Central memory CD8-positive, alpha-beta T cell (primary cell): ENCODE results near the gene CEPT1.
A peak's percentile ranks its signal among the peaks of the same experiment; 100 is the strongest.
"Not testable (repeated sequence)": the region's sequence is repeated elsewhere in the genome, so short reads cannot be mapped to it uniquely, and the experiment has no call there.

ENCODE experiments used
- ATAC-seq: fragments of 150-1000 bp; cut with Tn5 transposase; replicated peaks from 2 replicates; pipeline ENCODE4 v1.10.0; 2022; ENCODE audit warnings: mild to moderate bottlenecking, moderate FRiP score, moderate number of reproducible peaks; ENCODE audit not compliant: poor library complexity, severe bottlenecking; ENCODE audit errors: extremely low read depth
- DNase-seq, 2 donors: peaks; one replicate each; pipeline ENCODE4 v3.0.0; 2021; ENCODE audit warnings: low spot score in 2 of 2
- H3K27ac Mint-ChIP-seq: one replicate; pipeline ENCODE4 v1.8.0; 2022; ENCODE audit warnings: low read depth, mild to moderate bottlenecking, moderate library complexity, mixed read lengths
- H3K27me3 Mint-ChIP-seq: one replicate; pipeline ENCODE4 v1.8.0; 2022; ENCODE audit warnings: mixed read lengths
- H3K36me3 Mint-ChIP-seq: one replicate; pipeline ENCODE4 v1.8.0; 2022; ENCODE audit warnings: mild to moderate bottlenecking, moderate library complexity, mixed read lengths; ENCODE audit not compliant: insufficient read depth
- H3K4me1 Mint-ChIP-seq: one replicate; pipeline ENCODE4 v1.8.0; 2022; ENCODE audit warnings: mixed read lengths
- H3K4me3 Mint-ChIP-seq: one replicate; pipeline ENCODE4 v1.8.0; 2022; ENCODE audit warnings: mild to moderate bottlenecking, moderate library complexity, mixed read lengths
- H3K9me3 Mint-ChIP-seq: one replicate; pipeline ENCODE4 v1.8.0; 2022; ENCODE audit warnings: mixed read lengths

CEPT1 gene

DNA sequence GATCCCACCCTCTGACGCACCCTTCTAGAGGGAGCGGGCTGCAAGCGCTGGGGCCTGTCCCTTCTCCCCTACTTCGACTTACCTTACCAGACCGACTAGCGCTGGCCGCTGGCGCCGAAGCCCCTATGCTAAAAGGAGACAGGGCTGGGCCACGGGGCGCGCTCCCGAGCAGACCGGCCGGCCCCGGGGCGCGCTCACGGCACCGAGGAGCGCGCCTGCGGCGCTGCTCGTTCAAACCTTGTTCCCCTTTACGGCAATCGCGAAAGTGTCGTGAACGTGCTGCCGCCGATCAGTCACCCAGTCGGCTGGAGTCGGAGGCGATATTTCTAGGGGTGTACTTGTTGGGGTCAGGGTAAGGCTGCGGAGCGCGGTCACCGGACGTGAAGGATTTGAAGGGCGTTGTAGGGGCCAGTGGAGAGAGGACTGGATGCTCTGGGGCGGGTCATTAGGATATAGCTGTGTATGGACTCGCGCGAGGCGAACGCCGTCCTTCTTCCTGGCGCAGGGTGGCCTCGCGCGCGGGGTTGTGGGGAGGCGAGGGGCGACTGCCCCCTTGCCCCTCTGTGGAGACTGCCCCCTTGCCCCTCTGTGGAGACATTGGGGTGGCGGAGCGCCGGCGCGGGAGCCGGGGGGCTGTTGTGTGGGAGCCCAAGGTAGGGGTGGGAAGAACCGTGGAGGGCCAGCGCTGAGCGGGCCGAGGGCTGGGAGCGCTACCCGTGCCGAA lies at the start of gene CEPT1, which contains the start of gene DRAM2:
Gene CEPT1, plus strand, starts transcription at position 268 of the 724 bp plus-strand sequence. CDS start 7,492 bp downstream, outside the sequence.
Gene DRAM2, minus strand, starts transcription at position 138 of the 724 bp plus-strand sequence. CDS start 8,539 bp downstream, outside the sequence.
- no peaks in the 10 kb centered on the region for H3K27me3 Mint-ChIP-seq
- peak; percentile 75 for ATAC-seq
- peak within 1 kb of the TSS; percentile 94 for H3K4me3 Mint-ChIP-seq
- no peaks in the 10 kb centered on the region for H3K9me3 Mint-ChIP-seq
- peak within 1 kb of the TSS; percentile 97 for H3K27ac Mint-ChIP-seq
- DNase-seq = peak; percentile 85 to 86
- peaks cover 23% of the 10 kb centered on the region for H3K36me3 Mint-ChIP-seq
- peaks cover 45% of the 10 kb centered on the region for H3K4me1 Mint-ChIP-seq

GRCh38 chr1:111095421-111095820 lies 44.6 kb upstream of the CEPT1 start:
- not testable (repeated sequence) for H3K4me3 Mint-ChIP-seq, H3K27ac Mint-ChIP-seq, ATAC-seq, DNase-seq, H3K36me3 Mint-ChIP-seq, H3K4me1 Mint-ChIP-seq
- Mint-ChIP-seq H3K9me3 (peaks cover 11% of the 10 kb centered on the region), H3K27me3 (peaks cover 16% of the 10 kb centered on the region)

DNA sequence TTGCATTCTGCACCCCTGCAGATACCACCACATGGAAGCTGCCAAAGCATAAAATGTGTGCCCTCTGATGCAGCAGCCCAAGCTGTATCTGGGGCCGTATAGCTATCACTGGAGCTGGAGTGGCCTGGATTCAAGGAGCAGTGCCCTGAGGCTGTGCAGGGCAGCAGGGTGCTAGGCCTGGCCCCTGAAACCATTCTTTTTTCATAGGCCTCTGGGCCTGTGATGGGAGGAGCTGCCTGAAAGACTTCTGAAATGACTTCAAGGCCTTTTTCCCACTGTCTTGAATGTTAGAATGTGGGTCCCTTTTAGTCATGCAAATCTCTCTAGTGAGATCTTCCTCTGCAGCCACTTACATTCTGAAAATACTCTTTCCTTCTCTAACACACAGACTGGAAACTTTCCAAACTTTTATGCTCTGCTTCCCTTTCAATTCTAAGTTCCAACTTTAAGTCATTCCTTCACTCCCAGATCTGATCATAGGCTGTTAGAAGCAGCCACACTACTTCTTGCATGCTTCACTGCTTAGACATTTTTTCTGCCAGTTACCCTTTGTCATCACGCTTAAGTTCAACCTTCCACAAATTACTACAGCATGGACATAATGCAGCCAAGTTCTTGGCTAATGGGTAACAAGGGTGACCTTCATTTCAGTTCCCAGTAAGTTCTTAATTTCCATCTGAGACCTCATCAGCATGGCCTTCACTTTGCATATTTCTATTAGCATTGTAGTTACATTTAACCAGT lies 42.5 kb upstream of the CEPT1 start:
- Mint-ChIP-seq H3K9me3 (peaks cover 11% of the 10 kb centered on the region), H3K27me3 (peaks cover 8% of the 10 kb centered on the region), H3K36me3 (no peaks in the 10 kb centered on the region), H3K4me3 (no peak overlapping the region), H3K27ac (no peak overlapping the region), H3K4me1 (no peaks in the 10 kb centered on the region)
- DNase-seq (no peak), ATAC-seq (no peak)

GRCh38 chr1:111099289-111099688 lies 40.7 kb upstream of the CEPT1 start:
- H3K36me3 Mint-ChIP-seq = no peaks in the 10 kb centered on the region
- H3K27ac Mint-ChIP-seq = no peak overlapping the region
- DNase-seq (no peak), ATAC-seq (no peak)
- H3K4me1 Mint-ChIP-seq = no peaks in the 10 kb centered on the region
- H3K27me3 Mint-ChIP-seq = no peaks in the 10 kb centered on the region
- no peak overlapping the region for H3K4me3 Mint-ChIP-seq
- H3K9me3 Mint-ChIP-seq = peaks cover 11% of the 10 kb centered on the region

DNA sequence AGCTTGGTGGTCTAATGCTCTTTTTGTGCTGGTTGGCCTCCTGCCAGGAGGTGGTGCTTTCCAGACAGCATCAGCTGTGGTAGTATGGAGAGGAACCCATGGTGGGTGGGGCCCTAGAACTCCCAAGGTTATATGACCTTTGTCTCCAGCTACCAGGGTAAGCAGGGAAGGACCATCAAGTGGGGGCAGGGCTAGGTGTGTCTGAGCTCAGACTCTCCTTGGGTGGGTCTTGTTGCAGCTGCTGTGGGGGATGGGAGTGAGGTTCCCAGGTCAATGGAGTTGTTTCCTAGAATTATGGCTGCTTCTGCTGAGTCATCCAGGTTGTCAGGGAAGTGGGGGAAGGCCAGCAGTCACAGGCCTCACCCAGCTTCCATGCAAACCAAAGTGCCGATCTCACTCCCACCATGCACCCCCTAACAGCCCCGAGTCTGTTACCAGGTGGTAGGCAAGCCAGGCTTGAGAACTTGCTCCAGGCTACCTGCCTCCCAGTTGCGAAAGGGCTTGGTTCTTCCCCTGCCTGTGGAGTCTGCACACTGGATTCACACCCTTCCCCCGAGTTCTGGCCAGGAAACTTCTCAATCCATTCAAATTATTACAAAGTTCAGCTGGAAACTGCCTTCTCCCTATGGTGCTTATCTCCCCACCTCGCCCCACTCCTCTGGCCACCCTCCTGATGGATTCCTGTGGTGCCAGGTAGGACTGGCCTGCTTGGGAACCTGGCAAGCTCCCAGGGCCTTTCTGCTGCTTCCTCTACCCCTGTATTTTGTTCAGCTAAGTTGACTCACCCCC lies 38.0 kb upstream of the CEPT1 start:
- H3K36me3 Mint-ChIP-seq = no peaks in the 10 kb centered on the region
- ATAC-seq = no peak
- DNase-seq = no peak
- no peaks in the 10 kb centered on the region for H3K4me1 Mint-ChIP-seq
- H3K27ac Mint-ChIP-seq = no peak overlapping the region
- peaks cover 6% of the 10 kb centered on the region for H3K27me3 Mint-ChIP-seq
- peaks cover 11% of the 10 kb centered on the region for H3K9me3 Mint-ChIP-seq
- no peak overlapping the region for H3K4me3 Mint-ChIP-seq

DNA sequence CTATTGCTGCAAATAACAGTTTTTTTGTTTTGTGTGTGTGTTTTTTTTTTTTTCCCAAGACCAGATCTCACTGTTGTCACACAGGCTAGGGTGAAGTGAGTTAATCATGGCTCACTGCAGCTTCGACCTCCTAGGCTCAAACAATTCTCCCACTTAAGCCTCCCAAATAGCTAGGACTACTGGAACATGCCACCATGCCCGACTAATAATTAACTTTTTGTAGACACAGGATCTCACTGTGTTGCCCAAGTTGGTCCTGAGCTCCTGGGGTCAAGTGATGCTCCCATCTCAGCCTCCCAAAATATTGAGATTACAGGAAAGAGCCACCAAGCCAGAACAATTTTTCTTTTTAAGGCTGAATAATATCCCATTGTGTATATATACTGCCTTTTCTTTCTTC lies 35.0 kb upstream of the CEPT1 start:
- peaks cover 8% of the 10 kb centered on the region for H3K9me3 Mint-ChIP-seq
- H3K27me3 Mint-ChIP-seq = peaks cover 10% of the 10 kb centered on the region
- H3K4me3 Mint-ChIP-seq = no peak overlapping the region
- no peak for ATAC-seq
- H3K36me3 Mint-ChIP-seq = no peaks in the 10 kb centered on the region
- no peak overlapping the region for H3K27ac Mint-ChIP-seq
- no peaks in the 10 kb centered on the region for H3K4me1 Mint-ChIP-seq
- DNase-seq = no peak

DNA sequence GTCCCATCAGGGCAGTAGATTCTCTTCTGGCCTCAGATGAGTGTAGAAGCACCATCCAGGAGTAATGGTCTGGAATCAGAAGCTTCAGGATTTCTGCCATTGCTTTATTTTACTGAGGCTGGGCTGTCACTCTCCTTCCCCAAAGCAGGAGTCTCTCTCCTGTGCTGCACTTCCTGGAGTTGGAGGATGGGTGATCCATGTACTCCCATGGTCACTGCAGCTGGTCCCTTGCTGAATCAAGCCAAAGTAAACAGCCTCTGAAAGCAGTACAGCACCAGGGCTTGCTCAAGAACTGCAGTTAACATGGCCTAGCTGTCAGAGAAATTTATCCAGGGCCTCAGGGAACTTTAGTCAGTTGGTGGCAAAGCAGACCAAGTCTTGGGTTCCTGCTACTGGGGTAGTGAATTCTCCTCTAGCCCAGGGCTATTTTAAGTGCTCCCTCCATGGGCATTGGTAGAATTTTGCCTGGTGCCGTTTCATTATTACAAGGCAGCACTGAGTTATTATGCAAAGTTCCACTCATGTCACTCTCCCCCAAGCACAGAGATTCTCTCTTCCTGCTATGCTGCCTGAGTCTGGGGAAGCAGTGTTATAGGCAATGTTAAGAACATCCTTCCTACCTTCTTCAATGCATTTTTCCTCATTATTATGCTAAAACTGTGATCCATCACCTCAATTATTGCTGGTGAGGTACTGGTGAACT lies 29.7 kb upstream of the CEPT1 start:
- Mint-ChIP-seq H3K4me1 (no peaks in the 10 kb centered on the region), H3K4me3 (no peak overlapping the region), H3K27me3 (peaks cover 10% of the 10 kb centered on the region), H3K9me3 (peaks cover 8% of the 10 kb centered on the region), H3K27ac (no peak overlapping the region), H3K36me3 (peaks cover 7% of the 10 kb centered on the region)
- no peak for ATAC-seq
- no peak for DNase-seq

- H3K9me3 Mint-ChIP-seq = no peaks in the 10 kb centered on the region
- H3K4me1 Mint-ChIP-seq = peaks cover 5% of the 10 kb centered on the region
- H3K27me3 Mint-ChIP-seq = no peaks in the 10 kb centered on the region
- ATAC-seq (no peak), DNase-seq (no peak)
- H3K27ac Mint-ChIP-seq = no peak overlapping the region
- peaks cover 22% of the 10 kb centered on the region for H3K36me3 Mint-ChIP-seq
- H3K4me3 Mint-ChIP-seq = no peak overlapping the region
These were observed 23.5 kb upstream of the CEPT1 start for GRCh38 chr1:111116496-111116895.

DNA sequence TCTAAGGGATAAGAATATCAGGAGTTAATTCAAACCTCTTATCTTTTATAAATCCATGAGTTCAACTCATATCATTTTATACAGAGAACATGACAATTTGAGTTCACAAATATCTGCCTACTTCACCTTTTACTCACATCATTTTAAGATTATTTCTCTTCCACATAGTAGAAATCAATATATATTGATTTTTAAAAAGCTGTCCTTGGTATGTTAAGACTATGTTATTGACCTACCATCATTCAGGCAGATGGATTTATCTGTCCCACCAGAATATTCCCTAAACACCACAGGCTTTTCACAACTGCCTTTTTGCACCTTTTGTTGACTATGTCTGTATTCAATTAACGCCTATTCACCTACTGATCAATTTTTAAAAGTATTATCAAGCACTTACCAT lies 13.7 kb upstream of the CEPT1 start:
- Mint-ChIP-seq H3K9me3 (no peaks in the 10 kb centered on the region), H3K4me1 (peaks cover 23% of the 10 kb centered on the region), H3K27me3 (no peaks in the 10 kb centered on the region), H3K27ac (no peak overlapping the region), H3K4me3 (no peak overlapping the region), H3K36me3 (peaks cover 39% of the 10 kb centered on the region)
- ATAC-seq (no peak), DNase-seq (no peak)

GRCh38 chr1:111127923-111128643 lies 11.9 kb upstream of the CEPT1 start:
- Mint-ChIP-seq H3K9me3 (no peaks in the 10 kb centered on the region), H3K36me3 (peaks cover 38% of the 10 kb centered on the region), H3K4me3 (no peak overlapping the region), H3K27me3 (no peaks in the 10 kb centered on the region), H3K27ac (peak overlapping the region; percentile 51), H3K4me1 (peaks cover 29% of the 10 kb centered on the region)
- no peak for DNase-seq
- ATAC-seq = no peak

- Mint-ChIP-seq H3K4me1 (peaks cover 22% of the 10 kb centered on the region), H3K9me3 (no peaks in the 10 kb centered on the region), H3K27me3 (no peaks in the 10 kb centered on the region), H3K4me3 (no peak overlapping the region), H3K36me3 (peaks cover 28% of the 10 kb centered on the region), H3K27ac (peak overlapping the region; percentile 8)
- DNase-seq (no peak), ATAC-seq (no peak)
These were observed 10.6 kb upstream of the CEPT1 start for GRCh38 chr1:111129376-111129775.
